Measurements from ENCODE around the gene MAD1L1. TPM values are rescaled to one million over a fixed set of nuclear protein-coding genes. Genes with fewer than 3 reads are reported as not detected.

MAD1L1 gene
- total and polyA plus RNA-seq, 2 of the 4 experiments (the other 2 are of a cell fraction) = 29.0 to 40.9 TPM

DNA sequence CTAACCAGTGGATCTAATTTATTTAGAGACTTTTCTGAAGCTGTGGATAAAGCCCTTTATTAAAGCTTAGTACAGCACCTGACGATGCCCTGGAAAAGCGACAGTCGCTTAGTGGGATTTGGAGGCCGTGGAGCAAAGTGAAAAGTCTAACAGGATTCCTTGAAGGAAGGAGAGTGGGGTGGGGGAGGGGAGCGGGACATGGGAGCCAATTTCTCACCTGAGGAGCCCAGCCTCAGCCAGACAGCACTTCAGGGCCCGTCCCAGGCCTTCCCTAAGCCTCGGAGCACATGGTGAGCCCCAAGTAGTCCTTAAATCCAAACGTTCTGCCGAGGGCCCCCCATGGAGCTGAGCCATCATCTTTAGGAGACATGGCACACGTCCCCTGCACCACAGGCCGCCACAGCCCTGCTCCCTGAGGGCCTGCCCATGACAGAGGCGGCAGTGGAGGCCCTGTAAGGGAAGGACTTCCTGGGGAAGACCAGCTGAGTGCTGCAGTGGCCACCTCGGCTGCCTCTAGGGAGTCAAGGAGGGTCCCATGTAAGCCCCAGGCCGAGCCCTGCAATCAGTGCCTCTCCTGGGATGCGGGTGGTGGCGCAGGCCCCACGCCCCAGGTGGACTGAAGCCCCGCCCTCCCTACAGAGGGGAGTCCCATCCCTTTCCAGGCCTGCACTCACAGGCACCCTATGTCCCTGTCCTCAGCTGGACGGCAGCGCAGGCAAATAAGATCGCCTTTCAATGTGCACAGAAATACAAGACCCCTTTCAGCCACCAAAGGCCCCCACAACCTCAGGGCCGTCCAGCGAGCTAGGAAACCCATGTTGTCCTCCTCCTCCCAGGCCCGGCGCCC lies 187.0 kb downstream of the MAD1L1 start:
- CTCF ChIA-PET = no interaction called here

More for the DNA sequence above, 187.0 kb downstream of the MAD1L1 start:
- Histone ChIP-seq H3K27ac (ENCODE audit: insufficient read depth, low read length) (no peak overlapping the region), H3K27me3 (ENCODE audit: control insufficient read depth, insufficient read depth, low read length) (no peaks in the 10 kb centered on the region), H3K9me3 (ENCODE audit: control insufficient read depth, insufficient read depth, low read length) (no peaks in the 10 kb centered on the region), H3K4me1 (ENCODE audit: control insufficient read depth, insufficient read depth, low read length) (no peaks in the 10 kb centered on the region), H3K36me3 (ENCODE audit: control insufficient read depth, insufficient read depth, low read length) (peaks cover 5% of the 10 kb centered on the region; the same call in 1 of the 2 replicates), H2AK9ac (replicated peaks; ENCODE audit: low read depth, low read length, poor library complexity) (no peak overlapping the region), H3K56ac (ENCODE audit: extremely low read depth, insufficient read depth, low read length) (no peak overlapping the region), H4K20me1 (ENCODE audit: insufficient read depth, low read length) (peaks cover 4% of the 10 kb centered on the region), H3K9me1 (ENCODE audit: insufficient read depth, low read length) (peaks cover 14% of the 10 kb centered on the region), H2BK5ac (ENCODE audit: low read depth, low read length, poor library complexity, severe bottlenecking) (no peak overlapping the region), H2BK120ac (ENCODE audit: low read depth, low read length) (no peak overlapping the region), H3K18ac (ENCODE audit: low read depth, low read length) (no peak overlapping the region), H3K4me3 (ENCODE audit: insufficient read depth, low read depth, low read length) (no peak overlapping the region), H3K79me1 (ENCODE audit: low read depth in 1 of 2, low read length in 2 of 2) (peaks cover 6 to 14% of the 10 kb centered on the region in 2 experiments; a peak in 3 of 4 replicates), H2BK15ac (ENCODE audit: low read depth, low read length) (no peak overlapping the region), H4K91ac (ENCODE audit: insufficient read depth, low read depth, low read length) (no peak overlapping the region), H3K4me2 (ENCODE audit: low read depth, low read length) (no peak overlapping the region), H2BK20ac (ENCODE audit: low read depth, low read length) (no peak overlapping the region), H4K5ac (ENCODE audit: low read depth, low read length) (no peak overlapping the region), H2AK5ac (ENCODE audit: low read depth, low read length) (no peak overlapping the region), H2AFZ (replicated peaks; ENCODE audit: low read length, poor library complexity) (no peak overlapping the region), H3K23ac (ENCODE audit: low read depth, low read length) (no peak overlapping the region), H4K8ac (ENCODE audit: low read depth in 2 of 2, low read length in 2 of 2) (no peak overlapping the region), H3K14ac (replicated peaks; ENCODE audit: low read depth, low read length) (no peak overlapping the region), H3K9ac (ENCODE audit: low read depth, low read length) (no peak overlapping the region), H3K4ac (ENCODE audit: low read depth, low read length) (no peak overlapping the region)
- no peak for TF ChIP-seq BHLHE40 (IDR thresholded peaks at IDR 0.05; ENCODE audit: low read depth, low read length)
- dilution Hi-C loops (cut with HindIII; ENCODE audit: low sequenced_read_pairs, unreplicated experiment) (no loop called here), intact Hi-C loops (cut with micrococcal nuclease) (no loop called here), in situ Hi-C loops (cut with MboI; ENCODE audit: low sequenced_read_pairs) (no loop called here)
- no peak for ATAC-seq (ENCODE audit: low read depth)
- no TSS peak for BruUV-seq (replicated peaks)
- POLR2A ChIA-PET (ENCODE audit: unreplicated experiment) = no interaction called here
- DNase-seq = no peak
- 85% methylated on average over 8 of the region's 25 CpGs; no CpG with 5 or more reads in 1 of the 2 experiments for WGBS, 2 experiments (ENCODE audit: extremely low coverage in 2 of 2, insufficient read length in 1 of 2)
